ENCODE measurements around the gene DOK7. TPM values are rescaled to one million over a fixed set of nuclear protein-coding genes. Genes with fewer than 3 reads are reported as not detected.
A peak's percentile ranks its signal among the peaks of the same experiment; 100 is the strongest.

DOK7 gene
- total and polyA plus RNA-seq, 8 donors, result 0.37 to 8.1 (median 4.3) TPM; not detected in 1

DNA sequence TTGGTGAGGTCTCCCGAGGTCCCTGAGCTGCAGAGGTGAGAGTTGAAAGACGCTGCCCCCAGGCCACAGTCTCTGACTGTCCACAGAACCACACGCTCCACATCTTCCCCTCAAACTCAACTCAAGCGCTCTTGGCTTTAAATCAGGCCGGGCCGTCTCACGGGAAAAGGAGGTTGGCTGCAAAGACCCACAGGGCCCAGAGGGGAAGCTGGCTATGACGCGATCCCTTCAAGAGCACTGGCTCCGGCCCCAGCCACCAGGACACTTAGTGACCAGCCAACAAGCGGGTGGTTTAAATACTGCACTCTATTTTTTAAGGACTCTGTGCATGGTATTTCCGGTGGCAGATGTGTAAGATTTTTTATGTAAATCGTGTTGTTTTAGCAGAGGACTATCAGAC is 49.2 kb downstream of the DOK7 start:
- Histone ChIP-seq H3K27ac (no peak overlapping the region), H3K27me3 (no peaks in the 10 kb centered on the region), H3K36me3 (peaks cover 62 to 99% (median 97%) of the 10 kb centered on the region in 4 donors), H3K9me3 (no peaks in the 10 kb centered on the region), H3K4me1 (no peaks in the 10 kb centered on the region), H3K4me3 (no peak overlapping the region)
- intact Hi-C loops (cut with DNase I; ENCODE audit: low total_unique reads), result no loop called here
- no peak for DNase-seq
- TF ChIP-seq EP300 (IDR thresholded peaks at IDR 0.05) (no peak), POLR2AphosphoS5 (IDR thresholded peaks at IDR 0.05) (no peak), POLR2A (IDR thresholded peaks at IDR 0.05) (no peak)
- TF ChIP-seq, protein P1, sequence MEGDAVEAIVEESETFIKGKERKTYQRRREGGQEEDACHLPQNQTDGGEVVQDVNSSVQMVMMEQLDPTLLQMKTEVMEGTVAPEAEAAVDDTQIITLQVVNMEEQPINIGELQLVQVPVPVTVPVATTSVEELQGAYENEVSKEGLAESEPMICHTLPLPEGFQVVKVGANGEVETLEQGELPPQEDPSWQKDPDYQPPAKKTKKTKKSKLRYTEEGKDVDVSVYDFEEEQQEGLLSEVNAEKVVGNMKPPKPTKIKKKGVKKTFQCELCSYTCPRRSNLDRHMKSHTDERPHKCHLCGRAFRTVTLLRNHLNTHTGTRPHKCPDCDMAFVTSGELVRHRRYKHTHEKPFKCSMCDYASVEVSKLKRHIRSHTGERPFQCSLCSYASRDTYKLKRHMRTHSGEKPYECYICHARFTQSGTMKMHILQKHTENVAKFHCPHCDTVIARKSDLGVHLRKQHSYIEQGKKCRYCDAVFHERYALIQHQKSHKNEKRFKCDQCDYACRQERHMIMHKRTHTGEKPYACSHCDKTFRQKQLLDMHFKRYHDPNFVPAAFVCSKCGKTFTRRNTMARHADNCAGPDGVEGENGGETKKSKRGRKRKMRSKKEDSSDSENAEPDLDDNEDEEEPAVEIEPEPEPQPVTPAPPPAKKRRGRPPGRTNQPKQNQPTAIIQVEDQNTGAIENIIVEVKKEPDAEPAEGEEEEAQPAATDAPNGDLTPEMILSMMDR (IDR thresholded peaks at IDR 0.05), result no peak
- 92 to 98% (median 97%) methylated on average over 13 of the region's 13 CpGs for WGBS, 5 donors

DNA sequence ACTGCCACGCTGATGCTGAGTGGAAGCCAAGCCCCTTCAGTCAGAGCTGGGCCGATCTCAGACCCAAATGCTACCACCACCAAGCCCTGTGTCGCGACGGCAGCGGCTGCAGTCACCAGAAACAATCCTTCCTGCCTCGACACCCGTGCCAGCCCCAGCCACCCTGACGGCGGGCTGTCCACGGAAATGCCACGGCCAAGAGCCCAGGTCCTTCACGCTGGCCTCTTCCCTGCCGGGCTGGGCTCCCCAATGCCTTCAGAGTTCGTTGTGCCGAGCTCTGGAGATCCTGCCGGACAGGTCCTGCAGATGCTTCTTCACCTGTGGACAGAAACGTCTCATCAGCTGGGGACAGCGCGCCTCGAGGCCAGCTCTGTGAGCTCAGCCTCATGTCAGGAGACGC is 49.6 kb downstream of the DOK7 start:
- H3K4me1 ChIP-seq, result no peaks in the 10 kb centered on the region
- no peak overlapping the region for H3K4me3 ChIP-seq
- H3K9me3 ChIP-seq, result no peaks in the 10 kb centered on the region
- intact Hi-C loops (cut with DNase I; ENCODE audit: low total_unique reads), result no loop called here
- WGBS, 5 donors, result 92 to 100% (median 95%) methylated on average over 5 to 22 of the region's 22 CpGs
- no peaks in the 10 kb centered on the region for H3K27me3 ChIP-seq
- no peak for TF ChIP-seq POLR2A (IDR thresholded peaks at IDR 0.05)
- TF ChIP-seq POLR2AphosphoS5 (IDR thresholded peaks at IDR 0.05), result no peak
- TF ChIP-seq, protein P1 (IDR thresholded peaks at IDR 0.05), result no peak
- TF ChIP-seq EP300 (IDR thresholded peaks at IDR 0.05), result no peak
- H3K36me3 ChIP-seq, result peaks cover 66 to 99% (median 97%) of the 10 kb centered on the region in 4 donors
- DNase-seq, result no peak
- no peak overlapping the region for H3K27ac ChIP-seq

DNA sequence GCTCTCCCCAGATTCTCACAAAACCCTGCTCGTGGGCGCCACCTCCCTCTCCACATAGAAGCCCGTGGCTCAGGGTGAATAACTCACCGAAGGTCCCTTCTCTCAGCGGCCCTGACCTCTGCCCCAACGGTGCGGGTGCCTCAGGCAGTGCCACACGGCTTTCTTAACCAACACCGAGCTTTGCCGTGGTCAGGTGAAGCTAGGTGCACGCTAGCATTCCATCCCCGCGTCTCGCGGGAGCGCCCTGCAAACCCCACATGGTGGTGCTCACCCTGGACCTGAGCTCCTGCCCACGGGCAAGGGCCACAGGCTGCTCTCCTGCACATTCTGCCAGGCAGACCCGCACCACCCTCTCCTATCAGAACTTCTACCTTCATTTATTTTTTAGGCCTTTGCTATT is 50.7 kb downstream of the DOK7 start:
- no peak for TF ChIP-seq POLR2AphosphoS5 (IDR thresholded peaks at IDR 0.05)
- TF ChIP-seq EP300 (IDR thresholded peaks at IDR 0.05), result no peak
- TF ChIP-seq, protein P1 (IDR thresholded peaks at IDR 0.05), result no peak
- no peak for TF ChIP-seq POLR2A (IDR thresholded peaks at IDR 0.05)
- DNase-seq, result no peak
- Histone ChIP-seq H3K36me3 (peaks cover 70 to 99% (median 97%) of the 10 kb centered on the region in 4 donors), H3K4me1 (no peaks in the 10 kb centered on the region), H3K27ac (no peak overlapping the region), H3K27me3 (no peaks in the 10 kb centered on the region), H3K9me3 (no peaks in the 10 kb centered on the region), H3K4me3 (no peak overlapping the region)
- WGBS, 5 donors, result 90 to 92% (median 91%) methylated on average over 18 of the region's 18 CpGs
- intact Hi-C loops (cut with DNase I; ENCODE audit: low total_unique reads), result no loop called here

DNA sequence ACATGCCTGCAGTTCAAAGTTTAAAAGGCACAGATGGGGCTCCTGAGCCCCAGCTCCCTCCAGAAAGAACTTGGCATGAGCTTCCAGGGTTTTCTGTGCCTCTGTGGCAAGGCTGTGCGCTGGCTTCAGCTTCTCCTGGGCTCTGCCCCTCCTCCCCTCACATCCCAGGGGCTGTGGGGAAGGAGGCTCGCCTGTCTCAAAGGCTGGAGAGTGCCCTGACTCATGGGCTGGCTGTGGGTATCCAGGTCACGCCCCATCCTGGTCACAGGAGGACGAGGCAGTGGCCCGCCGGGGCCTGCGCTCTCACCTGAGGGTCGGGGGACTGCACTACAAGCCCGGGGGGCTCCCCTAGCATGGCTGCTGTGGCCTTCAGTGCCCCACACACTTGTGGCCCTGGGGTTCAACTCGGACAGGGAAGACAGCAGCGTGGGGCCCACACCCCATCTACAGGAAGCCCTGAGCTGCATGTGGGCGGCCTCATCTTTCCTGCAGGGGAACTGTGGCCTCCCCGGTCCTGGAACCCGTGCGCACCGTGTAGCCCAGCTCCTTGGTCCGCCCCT is 51.2 kb downstream of the DOK7 start:
- intact Hi-C loops (cut with DNase I; ENCODE audit: low total_unique reads), result no loop called here
- no peak for DNase-seq
- no peaks in the 10 kb centered on the region for H3K4me1 ChIP-seq

DNA sequence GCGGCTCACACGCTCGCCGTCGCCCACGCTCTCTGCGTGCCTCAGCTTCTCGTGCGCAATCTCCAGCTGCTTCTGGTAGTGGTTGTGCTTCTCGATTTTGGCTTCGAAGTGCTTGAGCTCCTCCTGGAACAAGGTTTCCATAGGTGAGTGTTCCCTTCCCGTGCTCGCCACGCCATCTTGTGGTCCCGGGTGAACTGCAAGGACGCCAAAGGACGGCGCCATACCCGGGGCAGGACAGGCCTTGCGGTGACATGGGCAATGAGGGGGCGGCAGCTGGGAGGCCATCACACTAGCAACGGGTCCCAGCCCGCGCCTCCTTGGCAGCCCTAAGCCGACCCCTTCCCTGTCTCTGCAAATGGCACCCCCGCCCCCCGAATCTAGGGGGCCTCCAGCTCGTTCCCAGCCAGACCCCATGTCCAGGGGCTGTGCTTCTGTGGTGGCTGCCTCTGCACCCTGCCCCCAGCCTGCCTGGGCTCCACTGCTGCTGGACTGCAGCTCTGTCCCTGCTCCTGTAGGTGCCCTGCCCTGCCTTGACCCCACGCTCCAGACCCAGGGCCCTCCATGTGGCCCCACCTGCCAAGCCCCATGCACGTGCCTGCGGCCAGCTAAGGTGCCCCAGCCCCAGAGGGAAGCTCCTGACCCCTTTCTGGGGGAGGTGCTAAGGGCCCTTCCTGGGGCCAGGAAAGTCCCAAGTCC is 51.8 kb downstream of the DOK7 start:
- no peaks in the 10 kb centered on the region for H3K9me3 ChIP-seq
- no peak overlapping the region for H3K27ac ChIP-seq
- intact Hi-C loops (cut with DNase I; ENCODE audit: low total_unique reads), result no loop called here
- H3K4me3 ChIP-seq, result no peak overlapping the region
- no peaks in the 10 kb centered on the region for H3K4me1 ChIP-seq
- H3K36me3 ChIP-seq, result peaks cover 77 to 100% (median 99%) of the 10 kb centered on the region in 4 donors
- DNase-seq, result no peak
- 82 to 89% (median 85%) methylated on average over 19 to 31 of the region's 31 CpGs for WGBS, 5 donors
- TF ChIP-seq EP300 (IDR thresholded peaks at IDR 0.05), result no peak
- TF ChIP-seq, protein P1 (IDR thresholded peaks at IDR 0.05), result peak in 2 of 7 experiments; percentile 20 to 26
- H3K27me3 ChIP-seq, result no peaks in the 10 kb centered on the region

More for the DNA sequence above, 51.2 kb downstream of the DOK7 start:
- H3K9me3 ChIP-seq, result no peaks in the 10 kb centered on the region
- no peak for TF ChIP-seq POLR2AphosphoS5 (IDR thresholded peaks at IDR 0.05)
- no peak overlapping the region for H3K4me3 ChIP-seq
- no peaks in the 10 kb centered on the region for H3K27me3 ChIP-seq
- 83 to 95% (median 92%) methylated on average over 12 to 17 of the region's 17 CpGs for WGBS, 5 donors
- no peak overlapping the region for H3K27ac ChIP-seq
- H3K36me3 ChIP-seq, result peaks cover 72 to 100% (median 99%) of the 10 kb centered on the region in 4 donors
